Retinal pigment epithelial cell (primary cell): ENCODE results near the gene CPED1.
A peak's percentile ranks its signal among the peaks of the same experiment; 100 is the strongest.

Experiments used
- DNase-seq: peaks from one replicate; pipeline ENCODE4 v3.0.0-alpha.2; 2010; ENCODE audit warnings: low read depth
- H3K4me3 ChIP-seq: 2 replicates; pipeline ENCODE4 v1.5.1; 2011; ENCODE audit warnings: mild to moderate bottlenecking, low read length, control low read depth, moderate library complexity
- TF ChIP-seq, protein P1 (sequence below): conservative IDR thresholded peaks from 2 replicates; pipeline ENCODE4 v1.5.1; 2011; ENCODE audit warnings: low read depth, low read length, control low read depth, inconsistent platforms

CPED1 gene

DNA sequence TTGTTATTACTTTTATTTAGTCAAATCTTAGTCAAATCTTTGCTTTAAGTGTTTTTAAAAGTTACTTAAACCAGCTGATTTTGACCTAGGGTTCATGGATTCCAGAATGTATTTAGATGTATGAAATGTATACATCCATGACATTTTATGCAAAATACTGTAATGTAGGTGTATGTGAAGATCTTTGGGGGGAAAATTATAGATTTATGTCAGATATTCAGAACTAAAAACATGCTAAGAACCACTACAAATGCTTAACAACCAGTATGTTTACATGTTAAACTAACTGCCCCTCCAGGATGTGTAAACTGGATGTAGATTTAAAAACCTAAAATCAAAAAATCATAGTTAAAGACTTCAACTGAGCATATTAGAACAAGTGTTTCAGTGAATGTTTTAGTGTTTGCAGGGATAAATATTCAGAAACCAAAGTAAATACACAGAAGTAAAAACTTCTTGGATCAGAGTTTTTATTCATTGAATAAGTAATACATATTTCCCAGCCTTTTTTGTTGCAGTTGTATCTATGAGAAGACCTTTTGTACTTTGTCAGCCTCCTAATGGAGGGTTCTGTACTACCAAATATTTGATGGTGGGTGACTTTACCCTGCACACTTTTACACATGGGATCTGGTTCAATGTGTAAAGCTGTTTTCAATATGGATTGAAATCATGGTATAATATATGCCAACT is 3.9 kb downstream of the CPED1 start:
- no peak for DNase-seq
- no peak overlapping the region for H3K4me3 ChIP-seq

DNA sequence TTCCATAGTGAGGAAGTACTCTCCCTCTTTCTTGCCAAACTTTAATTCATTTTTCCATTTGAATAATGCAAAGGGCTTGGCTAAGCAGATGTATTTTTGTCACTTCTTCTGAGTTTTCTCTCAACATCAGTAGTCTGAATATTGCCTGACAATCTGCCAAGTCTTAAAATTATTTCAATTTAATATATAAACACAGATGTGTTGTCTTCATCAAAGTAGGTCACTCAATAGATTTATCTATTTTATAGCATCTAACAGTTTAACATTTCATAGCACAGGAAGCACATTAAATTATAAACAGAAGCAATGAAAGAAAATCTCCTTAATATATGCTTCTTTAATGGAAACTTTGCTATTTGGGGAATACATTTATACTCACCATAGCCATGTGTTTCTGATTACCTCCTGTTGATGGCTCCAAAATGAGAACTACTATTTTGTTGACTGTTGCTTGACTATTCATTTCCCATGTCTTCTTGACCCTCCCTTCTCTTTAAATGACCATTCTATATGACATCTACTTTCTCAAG is 4.5 kb downstream of the CPED1 start:
- no peak overlapping the region for H3K4me3 ChIP-seq
- TF ChIP-seq, protein P1, sequence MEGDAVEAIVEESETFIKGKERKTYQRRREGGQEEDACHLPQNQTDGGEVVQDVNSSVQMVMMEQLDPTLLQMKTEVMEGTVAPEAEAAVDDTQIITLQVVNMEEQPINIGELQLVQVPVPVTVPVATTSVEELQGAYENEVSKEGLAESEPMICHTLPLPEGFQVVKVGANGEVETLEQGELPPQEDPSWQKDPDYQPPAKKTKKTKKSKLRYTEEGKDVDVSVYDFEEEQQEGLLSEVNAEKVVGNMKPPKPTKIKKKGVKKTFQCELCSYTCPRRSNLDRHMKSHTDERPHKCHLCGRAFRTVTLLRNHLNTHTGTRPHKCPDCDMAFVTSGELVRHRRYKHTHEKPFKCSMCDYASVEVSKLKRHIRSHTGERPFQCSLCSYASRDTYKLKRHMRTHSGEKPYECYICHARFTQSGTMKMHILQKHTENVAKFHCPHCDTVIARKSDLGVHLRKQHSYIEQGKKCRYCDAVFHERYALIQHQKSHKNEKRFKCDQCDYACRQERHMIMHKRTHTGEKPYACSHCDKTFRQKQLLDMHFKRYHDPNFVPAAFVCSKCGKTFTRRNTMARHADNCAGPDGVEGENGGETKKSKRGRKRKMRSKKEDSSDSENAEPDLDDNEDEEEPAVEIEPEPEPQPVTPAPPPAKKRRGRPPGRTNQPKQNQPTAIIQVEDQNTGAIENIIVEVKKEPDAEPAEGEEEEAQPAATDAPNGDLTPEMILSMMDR = no peak
- DNase-seq = no peak

More for the DNA sequence above, 3.9 kb downstream of the CPED1 start:
- TF ChIP-seq, protein P1 = no peak

DNA sequence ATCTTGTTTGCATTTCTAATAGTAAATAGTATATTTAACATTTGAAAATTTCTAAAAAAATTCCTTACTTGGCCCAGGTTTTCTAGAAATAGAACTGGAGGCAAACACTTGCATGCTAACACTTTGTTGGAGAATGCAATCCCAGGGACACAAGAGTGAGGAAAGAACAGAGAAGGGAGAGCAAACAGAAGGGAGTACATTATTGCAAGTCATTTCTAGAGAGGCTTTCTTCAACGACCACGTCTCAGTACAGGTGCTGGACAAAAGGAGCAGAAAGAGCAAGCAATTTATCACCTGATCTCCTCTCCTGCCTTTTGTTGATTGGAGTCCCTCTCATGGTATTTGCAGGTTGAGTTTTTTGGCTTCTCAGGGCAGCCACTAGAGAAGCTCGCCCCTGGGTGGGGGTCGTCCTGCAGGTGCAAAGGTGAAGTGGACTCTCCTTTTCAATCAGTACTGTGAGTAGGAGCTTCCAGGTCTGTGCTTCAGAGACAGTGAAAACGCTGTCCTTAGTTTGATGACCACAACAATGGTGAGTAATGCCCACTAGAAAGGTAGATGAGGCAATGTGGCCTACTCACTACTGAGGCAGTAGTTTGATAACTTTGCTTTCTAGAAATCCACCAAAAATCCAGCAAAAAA is 5.2 kb downstream of the CPED1 start:
- H3K4me3 ChIP-seq = no peak overlapping the region
- TF ChIP-seq, protein P1 = no peak
- DNase-seq = no peak

DNA sequence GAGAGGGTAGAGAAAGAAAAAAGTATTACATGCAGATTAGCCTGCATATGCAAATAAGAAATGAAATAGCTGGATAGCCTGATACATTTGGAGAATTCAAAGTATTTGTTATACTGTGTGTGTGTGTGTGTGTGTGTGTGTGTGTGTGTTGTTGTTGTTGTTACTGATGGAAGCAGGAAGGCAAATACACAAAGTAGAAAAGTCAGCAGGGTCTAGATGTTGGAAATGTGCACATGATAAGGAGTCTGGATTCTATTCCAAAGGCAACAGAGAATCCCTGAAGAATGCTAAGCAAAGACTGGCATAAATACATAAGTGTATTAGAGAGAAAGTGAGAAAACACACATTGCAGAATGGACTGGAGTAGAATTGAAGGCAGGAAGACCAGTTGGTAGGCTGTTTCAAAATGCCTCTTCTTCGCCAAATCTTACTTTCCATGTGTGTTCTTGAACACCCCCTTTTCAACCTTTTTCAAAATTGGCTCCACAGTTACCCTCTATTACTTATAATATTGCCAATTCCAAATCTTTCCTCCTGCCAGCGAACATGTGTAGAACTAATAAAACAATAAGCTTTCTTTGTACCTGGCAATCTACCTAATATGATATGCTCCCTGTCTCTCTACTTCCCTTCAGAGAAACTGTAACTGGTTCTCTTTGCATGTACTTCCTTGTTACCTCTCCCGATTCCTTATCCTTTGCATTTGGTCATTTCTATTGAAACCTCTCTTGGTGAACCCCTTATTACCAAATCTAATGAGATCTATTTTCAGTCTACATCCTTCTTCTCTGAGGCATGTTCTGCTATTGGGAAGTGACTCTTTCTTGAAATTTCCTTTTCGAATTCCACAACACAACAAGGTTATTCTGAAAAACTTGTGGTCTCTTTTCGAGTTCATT is 6.2 kb downstream of the CPED1 start:
- TF ChIP-seq, protein P1 = no peak
- H3K4me3 ChIP-seq = no peak overlapping the region
- DNase-seq = no peak

DNA sequence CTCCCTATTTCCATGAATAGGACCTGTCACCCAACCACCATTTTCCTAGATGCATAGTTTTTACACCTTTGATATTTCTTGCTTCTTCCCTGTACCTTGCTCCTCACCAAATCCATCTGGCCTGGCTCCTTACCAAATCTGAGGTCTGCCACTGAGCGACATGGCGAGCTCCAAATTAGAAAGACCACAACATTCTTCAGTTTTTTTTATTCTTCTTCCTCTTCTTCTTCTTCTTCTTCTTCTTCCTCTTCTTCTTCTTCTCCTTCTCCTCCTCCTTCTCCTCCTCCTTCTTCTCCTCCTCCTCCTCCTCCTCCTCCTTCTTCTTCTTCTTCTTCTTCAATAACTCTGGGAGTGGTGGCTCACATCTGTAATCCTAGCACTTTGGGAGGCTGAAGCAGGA is 7.1 kb downstream of the CPED1 start:
- TF ChIP-seq, protein P1 = no peak
- no peak overlapping the region for H3K4me3 ChIP-seq
- no peak for DNase-seq

DNA sequence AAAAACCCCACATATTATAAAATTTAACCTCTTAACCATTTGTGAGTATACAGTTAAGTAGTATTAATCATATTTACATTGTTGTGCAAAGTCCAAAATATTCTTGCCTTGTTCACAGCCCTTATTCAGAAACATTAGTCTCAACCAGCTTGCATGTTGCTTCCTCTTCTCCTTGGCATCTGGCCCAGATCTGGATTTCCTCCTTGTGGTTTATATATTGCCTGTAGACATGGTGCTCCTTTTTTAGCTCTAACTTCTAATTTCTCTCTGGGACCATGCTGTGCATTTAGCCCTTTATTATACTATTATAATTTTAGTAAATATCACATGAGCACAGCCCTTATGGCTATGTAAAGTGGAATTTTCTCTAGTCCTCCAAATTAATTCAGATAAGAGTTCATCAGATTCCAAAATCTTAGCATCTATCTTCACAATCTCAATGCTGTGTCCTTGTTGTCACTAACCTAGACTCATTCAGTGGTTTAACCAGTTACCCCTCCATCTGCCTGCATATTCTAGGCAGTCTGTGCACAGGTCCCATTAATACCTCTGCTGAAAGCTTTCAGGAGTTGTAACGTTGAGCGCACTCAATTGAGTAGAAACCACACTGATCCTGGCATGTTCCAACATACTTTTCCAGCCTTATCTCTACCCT is 7.9 kb downstream of the CPED1 start:
- peak; percentile 70 for DNase-seq
- TF ChIP-seq, protein P1 = no peak
- no peak overlapping the region for H3K4me3 ChIP-seq
